GM08714 (cell line): ENCODE measurements around the gene AKT2.

Experiments used
- H3K4me3 ChIP-seq: fragments of 200-500 bp; sonication (Bioruptor generic); 2 replicates; pipeline ENCODE4 v1.5.1; 2014; ENCODE audit warnings: mild to moderate bottlenecking, low read length, inconsistent platforms
- ZNF274 ChIP-seq: IDR thresholded peaks from 2 replicates; pipeline ENCODE4 v1.6.1; 2012; ENCODE audit warnings: mild to moderate bottlenecking, low read depth, low read length

Gene AKT2

DNA sequence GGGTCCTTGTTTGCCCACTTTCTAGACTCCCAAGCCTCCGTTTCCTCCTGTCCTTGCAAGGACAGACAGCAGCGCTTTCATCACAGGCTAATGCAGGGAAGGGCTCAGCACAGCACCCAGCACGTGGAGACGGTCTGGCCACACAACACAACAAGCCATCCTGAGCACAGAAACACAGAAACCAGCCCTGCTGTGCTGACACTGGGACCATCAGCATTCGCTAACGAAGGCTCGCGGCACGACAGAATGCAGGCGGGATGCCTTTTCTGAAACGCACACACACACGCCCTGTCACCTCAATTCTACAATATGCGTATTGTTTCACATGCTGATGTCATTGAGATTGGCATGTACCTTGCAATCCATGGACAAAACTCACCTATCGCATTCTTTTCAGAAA, 12.9 kb downstream of the AKT2 start:
- TF ChIP-seq ZNF274 = no peak

DNA sequence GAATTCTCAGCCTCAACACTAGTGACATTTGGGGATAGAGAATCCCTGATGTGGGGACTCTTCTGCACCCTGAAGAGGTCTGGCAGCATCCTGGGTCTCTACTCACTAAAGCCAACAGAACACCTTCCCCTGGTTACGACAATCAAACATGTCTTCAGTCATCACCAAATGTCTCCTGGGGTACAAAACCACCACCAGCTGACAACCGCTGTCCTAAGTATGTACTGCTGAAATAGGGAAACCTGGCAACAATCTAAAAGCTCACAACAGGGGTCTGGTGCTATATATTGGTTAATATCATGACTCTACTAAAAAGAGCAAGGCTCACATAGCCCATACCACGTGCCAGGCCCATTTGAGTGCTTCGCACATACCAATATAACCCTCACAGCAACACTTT, 13.4 kb downstream of the AKT2 start:
- no peak for TF ChIP-seq ZNF274
- no peak overlapping the region for H3K4me3 ChIP-seq

More for the DNA sequence above, 12.9 kb downstream of the AKT2 start:
- no peak overlapping the region for H3K4me3 ChIP-seq

DNA sequence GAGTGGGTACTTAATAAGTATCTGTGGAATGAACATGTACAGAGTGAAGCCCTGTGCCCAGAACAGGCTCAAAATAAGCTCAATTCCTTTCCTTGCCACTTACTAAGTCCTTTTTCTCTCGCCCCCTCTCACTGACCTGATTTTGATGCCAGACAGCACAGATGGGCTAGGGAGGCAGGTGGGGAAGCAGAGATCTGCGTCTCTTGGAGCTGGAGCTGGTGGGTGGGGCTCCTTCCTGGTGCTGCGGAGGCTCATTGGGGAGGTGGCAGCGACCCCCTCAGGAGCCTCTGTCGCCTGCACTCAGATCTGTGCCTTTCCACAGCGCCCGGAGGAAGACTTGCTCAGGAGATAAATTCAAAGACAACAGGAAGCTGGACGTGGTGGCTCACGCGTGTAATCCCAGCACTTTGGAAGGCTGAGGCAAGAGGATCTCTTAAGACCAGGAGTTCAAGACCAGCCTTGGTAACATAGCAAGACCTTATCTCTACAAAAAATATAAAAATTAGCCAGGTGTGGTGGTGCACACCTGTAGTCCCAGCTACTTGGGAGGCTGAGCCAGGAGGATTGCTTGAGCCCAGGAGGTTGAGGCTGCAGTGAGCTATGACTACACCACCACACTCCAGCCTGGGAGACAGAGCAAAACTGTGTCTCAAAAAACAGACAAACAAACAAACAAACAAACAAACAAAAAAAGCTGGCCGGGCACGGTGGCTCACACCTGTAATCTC, 14.6 kb downstream of the AKT2 start:
- no peak overlapping the region for H3K4me3 ChIP-seq
- no peak for TF ChIP-seq ZNF274

DNA sequence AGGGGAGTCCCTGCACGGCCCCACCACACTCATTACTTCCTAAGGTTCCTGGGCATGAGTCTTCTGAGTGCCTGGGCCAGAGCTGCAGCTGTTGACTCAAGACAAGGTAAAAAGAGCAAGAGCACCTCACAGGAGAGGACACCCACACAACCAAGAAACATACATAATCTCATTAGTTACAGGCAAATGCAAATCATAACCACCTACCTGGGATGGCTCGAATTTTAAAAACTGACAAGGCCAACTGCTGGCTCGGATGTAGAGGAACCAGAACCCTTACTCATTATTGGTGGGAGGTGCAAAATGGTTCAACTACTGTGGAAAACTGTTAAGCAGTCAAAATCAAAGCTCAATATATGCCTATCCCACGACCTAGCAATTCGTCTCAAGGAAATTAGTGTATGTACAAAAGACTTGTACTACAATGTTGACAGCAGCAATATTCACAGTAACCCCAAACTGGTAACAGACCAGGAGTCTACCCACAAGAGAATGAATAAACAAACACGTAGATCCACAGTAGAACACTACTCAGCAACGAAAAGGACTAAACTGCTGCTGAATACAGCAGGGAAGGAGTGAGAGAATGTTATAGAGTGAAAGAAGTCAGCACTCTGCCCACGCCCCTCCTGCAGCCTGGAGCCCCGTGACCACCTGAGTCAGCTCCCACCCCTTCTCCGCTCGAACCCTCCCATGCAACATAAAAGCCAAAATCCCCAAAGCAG, 15.8 kb downstream of the AKT2 start:
- no peak for TF ChIP-seq ZNF274
- H3K4me3 ChIP-seq = no peak overlapping the region

DNA sequence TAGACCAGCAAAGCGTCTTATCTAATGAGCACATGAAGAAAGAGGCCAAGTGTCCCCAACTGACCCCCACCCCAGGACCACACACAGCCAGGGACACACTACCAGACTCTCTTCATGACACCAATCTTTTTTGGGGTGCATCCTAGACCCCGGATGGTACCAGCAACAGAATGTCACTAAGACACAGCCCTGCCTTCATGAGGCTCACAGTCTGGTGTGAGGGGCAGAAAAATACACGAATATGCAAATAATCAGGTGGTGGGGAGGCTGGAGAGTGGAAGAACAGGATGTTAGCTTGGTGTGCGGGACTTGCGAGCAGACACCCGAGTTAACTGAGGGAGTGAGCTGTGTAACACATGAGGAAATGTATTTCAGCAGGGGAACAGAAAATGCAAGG, 17.5 kb downstream of the AKT2 start:
- TF ChIP-seq ZNF274 = no peak
- H3K4me3 ChIP-seq = no peak overlapping the region

DNA sequence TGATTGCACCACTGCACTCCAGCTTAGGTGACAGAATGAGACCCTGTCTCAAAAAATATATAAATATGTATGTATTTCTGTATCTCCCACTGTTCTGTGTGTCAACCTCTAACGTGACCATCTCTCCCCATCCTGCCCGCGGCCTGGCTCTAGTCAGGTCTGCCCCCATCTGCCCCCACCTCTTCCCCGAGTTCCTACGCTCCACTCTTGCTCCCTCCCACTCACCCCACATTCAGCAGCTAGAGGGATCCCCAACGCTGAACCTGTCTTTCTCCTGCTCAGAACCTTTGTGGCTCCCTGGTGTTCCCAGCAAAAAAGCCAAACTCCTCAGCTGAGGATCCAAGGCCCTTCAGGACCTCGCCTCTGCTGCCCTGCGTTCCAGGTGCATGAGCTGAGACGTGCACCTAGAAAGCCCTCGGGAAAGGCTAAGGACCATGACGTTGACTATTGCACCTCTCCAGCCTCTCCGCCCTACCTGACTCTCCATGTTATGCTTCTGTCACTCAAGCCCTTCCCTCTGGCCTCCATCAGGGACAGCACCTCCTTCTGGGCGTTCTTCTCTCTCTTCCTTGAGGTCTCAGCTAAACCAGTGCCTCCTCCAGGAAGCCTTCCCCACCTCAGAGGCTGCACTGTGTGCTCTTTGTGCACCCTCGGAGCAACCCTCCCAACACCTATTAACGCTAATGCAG, 18.1 kb downstream of the AKT2 start:
- no peak overlapping the region for H3K4me3 ChIP-seq
- TF ChIP-seq ZNF274 = no peak

DNA sequence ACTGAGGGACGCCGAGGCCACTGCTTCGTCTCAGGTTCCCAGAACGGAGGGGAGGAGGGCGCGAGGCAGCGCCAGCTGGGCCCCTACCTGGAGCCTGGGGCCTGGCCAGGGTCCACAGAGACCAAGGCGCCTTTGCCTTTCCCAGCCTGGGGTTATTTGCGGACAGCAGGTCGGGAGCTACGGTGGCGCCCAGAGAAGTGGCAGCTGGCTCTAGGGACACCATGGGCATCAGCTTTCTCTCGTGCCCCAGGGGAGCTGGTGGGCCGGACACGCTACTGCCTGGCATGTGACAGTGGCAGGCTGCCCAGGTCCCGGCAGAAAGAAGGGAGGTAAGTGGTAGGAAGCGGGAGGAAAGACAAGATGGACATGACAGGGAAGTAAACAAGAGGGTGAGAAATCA, 19.0 kb downstream of the AKT2 start:
- no peak overlapping the region for H3K4me3 ChIP-seq

DNA sequence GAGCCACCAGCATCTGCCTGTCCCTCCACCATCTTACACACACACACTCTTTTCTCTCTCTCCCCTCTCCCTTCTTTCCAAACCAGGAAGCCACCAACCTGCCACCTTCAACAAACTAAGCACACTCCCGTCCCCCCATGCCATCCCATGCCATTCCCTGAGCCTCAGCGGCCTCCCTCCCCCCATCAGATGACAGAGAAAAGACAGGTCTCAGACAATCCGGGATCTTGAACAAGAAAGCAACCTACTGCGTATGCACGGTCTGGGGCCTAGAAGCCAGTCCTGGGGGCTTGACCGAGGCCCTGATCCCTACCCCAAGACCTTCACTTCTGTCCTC, 19.4 kb downstream of the AKT2 start:
- TF ChIP-seq ZNF274 = no peak
- no peak overlapping the region for H3K4me3 ChIP-seq

More for the DNA sequence above, 19.0 kb downstream of the AKT2 start:
- no peak for TF ChIP-seq ZNF274

DNA sequence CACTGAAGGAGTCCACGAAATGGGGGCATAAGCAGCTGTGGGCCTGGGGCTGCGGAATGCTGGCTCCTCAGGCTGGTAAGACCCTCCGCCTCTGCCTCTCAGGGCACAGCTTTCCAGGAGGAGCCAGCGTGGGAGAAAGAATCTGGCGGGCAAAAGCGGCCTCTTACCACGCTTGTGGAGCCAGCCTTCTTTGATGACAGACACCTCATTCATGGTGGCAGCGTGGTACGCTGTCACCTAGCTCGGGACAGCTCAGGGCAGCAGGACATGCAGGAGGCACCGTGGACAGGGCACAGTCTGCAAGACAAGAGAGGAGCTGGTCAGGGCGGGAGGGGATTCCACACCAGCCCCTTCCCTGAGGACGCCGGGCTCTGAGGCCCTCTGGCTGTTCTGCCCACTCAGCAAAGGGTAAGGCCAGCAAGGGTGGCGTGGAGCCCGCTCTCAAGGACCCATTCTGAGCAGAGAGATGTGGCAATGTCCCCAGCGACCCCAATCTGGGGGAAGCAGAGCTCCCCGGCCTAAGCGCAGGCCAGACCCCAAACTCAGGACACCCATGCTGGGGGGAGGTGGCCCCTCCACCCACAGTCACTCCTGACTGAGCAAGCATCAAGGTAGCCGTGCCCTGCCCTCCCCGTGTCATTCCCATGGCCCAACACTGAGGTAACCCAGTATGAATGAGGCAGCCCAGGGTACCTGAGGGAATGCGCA, 19.9 kb downstream of the AKT2 start:
- H3K4me3 ChIP-seq = no peak overlapping the region
- TF ChIP-seq ZNF274 = no peak

DNA sequence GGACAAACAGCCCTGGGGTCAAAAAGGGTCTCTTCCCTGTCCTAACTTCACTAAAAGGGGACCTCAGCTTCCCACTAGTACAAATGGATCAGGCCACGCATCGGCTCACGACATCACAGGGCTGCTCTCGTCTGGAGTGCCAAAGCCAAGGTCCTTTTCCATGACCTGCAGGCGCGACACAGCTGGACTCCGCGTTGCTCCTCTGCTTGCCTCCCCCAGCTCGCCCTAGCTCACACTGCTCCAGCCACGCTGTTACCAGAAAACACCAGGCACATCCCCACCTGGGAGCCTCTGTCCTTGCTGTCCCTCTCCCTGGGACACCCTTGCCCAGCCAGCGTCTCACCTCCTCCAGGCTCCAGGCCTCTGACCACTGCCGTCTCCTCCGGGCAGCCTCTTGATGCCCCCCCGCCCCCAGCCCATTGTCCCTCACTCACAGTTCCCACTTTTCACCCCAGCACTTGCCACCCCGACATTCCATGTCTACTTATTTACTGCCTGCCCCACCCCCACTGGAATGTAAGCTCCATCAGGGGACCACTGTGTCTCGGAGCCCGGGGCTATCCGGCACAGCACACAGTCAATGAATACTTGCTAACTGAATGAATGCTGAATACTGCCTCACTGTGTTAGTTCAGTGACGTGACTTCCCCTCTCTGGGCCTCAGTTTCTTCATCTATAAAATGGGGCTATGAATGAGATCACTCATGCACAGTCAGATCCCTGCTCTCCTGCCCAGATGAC, 20.7 kb downstream of the AKT2 start:
- TF ChIP-seq ZNF274 = no peak
- H3K4me3 ChIP-seq = no peak overlapping the region

DNA sequence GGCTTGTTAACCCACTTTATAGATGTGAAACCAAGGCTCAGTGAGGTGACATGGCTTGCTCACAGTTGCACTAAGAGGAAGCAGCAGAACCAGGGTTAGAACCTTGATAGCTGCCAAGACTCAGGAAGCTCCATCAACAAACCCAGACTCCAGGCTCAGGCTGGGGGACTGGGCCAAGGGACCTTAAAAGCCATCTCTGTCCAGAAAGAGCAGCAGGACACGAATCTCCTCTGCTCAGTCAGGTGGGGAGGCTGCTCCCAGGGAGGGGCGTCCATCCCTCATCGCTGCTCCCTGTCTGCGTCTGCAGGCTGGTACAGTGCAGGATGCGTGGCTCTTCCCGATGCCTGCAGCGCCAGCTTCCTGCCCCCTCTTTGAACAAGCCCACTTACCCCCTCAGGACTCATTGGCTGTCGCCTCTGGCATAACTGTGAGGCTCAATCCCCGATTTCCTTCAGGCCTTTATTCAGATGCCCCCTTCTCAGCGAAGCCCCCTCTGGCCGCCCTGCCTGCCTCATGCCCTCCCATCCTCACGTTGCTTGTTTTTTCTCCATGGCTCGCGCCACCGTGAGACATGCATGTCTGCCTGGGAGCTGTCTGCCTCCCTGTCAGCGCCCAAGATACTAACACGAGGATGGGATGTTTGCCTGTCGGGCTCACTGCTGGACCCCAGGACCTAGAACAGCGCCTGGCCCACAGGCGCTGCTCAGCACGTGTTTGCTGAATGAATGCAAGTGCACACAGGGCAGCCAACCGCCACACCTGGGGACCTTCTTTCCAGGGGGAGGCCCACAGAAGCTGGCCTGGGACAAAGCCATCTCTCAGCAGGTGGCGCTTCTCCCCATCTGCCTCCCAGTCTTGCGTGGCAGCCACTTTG, 21.5 kb downstream of the AKT2 start:
- TF ChIP-seq ZNF274 = no peak
- no peak overlapping the region for H3K4me3 ChIP-seq

DNA sequence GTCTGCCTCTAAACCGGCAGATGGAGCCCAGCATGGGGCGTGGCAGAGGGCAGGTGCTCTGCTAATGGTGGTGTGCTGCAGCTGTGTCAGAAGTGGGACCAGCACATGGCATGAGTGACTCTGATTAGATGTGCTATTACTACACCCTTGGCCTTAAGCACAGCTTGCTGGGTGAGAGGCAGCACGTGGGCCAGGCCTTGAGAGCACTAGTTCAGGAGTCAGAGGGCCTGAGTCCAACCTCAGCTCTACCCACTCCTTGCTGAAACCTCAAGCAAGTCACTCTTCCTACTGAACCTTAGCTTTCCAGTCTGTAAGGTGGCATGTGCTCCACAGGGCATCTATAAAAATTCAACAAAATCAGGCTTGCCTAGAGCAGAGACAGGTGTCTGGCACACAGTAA, 22.7 kb downstream of the AKT2 start:
- no peak overlapping the region for H3K4me3 ChIP-seq
- no peak for TF ChIP-seq ZNF274

DNA sequence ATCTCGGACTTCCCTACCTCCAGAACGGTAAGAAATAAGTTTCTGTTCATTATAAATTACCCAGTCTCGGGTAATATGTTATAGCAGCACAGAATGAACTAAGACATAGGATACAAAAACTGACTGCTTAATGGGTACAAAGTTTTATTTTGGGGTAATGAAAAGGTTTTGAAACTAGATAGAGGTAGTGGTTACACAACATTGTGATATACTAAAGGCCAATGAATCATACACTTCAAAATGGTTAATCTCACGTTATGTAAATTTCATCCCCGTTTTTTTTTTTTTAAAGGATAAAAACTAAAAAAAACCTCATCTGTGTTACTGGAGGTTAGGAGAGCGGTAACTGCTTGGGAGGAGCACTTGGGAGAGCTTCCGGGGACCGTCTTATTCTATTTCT, 23.5 kb downstream of the AKT2 start:
- TF ChIP-seq ZNF274 = no peak
- H3K4me3 ChIP-seq = no peak overlapping the region
